HCT116 (cell line): Measurements from ENCODE around the gene TLE5.

Experiments used
- CEBPB ChIP-seq: IDR thresholded peaks from 2 replicates; pipeline ENCODE4 v1.6.1; 2012; ENCODE audit warnings: low read depth
- EGR1 ChIP-seq: IDR thresholded peaks from 2 replicates; pipeline ENCODE4 v1.6.1; 2012; ENCODE audit warnings: low read depth
- EZH2 ChIP-seq: fragments of 200-600 bp; sonication (generic); IDR thresholded peaks from 2 replicates; pipeline ENCODE4 v1.6.1; 2017; ENCODE audit warnings: antibody characterized with exemption, mixed run types
- JUND ChIP-seq: IDR thresholded peaks from 2 replicates; pipeline ENCODE4 v1.6.1; 2012
- POLR2A ChIP-seq: IDR thresholded peaks from 2 replicates; pipeline ENCODE4 v1.7.0; 2011; ENCODE audit warnings: borderline replicate concordance; ENCODE audit not compliant: insufficient read depth, insufficient read length; ENCODE audit errors: extremely low read depth
- POLR2AphosphoS5 ChIP-seq: IDR thresholded peaks from 2 replicates; pipeline ENCODE4 v1.6.1; 2011; ENCODE audit warnings: mild to moderate bottlenecking, low read depth, low read length, moderate library complexity
- SIN3A ChIP-seq: IDR thresholded peaks from 2 replicates; pipeline ENCODE4 v1.6.1; 2012; ENCODE audit warnings: low read depth
- SP1 ChIP-seq: IDR thresholded peaks from 2 replicates; pipeline ENCODE4 v1.6.1; 2012; ENCODE audit warnings: low read depth
- TF ChIP-seq, protein P1 (sequence below), 3 experiments: fragments of 200-600 bp in 1 of 3; sonication (generic) in 1 of 3; IDR thresholded peaks in 2 of 3; conservative IDR thresholded peaks in 1 of 3; 2 replicates each; pipeline ENCODE4 v1.5.1; 2012 to 2017; ENCODE audit warnings: low read depth in 2 of 3, low read length in 2 of 3, antibody characterized with exemption in 1 of 3, borderline replicate concordance in 1 of 3, control low read depth in 1 of 3, mild to moderate bottlenecking in 1 of 3, mixed read lengths in 1 of 3, mixed run types in 1 of 3, moderate library complexity in 1 of 3; ENCODE audit not compliant: insufficient read depth in 1 of 3
- TF ChIP-seq, protein P2 (sequence below): IDR thresholded peaks from 2 replicates; pipeline ENCODE4 v1.6.1; 2012
- TF ChIP-seq, protein P3 (sequence below): IDR thresholded peaks from 2 replicates; pipeline ENCODE4 v1.6.1; 2011; ENCODE audit warnings: mild to moderate bottlenecking, low read length, moderate library complexity; ENCODE audit not compliant: insufficient replicate concordance; ENCODE audit errors: extremely low read depth

DNA sequence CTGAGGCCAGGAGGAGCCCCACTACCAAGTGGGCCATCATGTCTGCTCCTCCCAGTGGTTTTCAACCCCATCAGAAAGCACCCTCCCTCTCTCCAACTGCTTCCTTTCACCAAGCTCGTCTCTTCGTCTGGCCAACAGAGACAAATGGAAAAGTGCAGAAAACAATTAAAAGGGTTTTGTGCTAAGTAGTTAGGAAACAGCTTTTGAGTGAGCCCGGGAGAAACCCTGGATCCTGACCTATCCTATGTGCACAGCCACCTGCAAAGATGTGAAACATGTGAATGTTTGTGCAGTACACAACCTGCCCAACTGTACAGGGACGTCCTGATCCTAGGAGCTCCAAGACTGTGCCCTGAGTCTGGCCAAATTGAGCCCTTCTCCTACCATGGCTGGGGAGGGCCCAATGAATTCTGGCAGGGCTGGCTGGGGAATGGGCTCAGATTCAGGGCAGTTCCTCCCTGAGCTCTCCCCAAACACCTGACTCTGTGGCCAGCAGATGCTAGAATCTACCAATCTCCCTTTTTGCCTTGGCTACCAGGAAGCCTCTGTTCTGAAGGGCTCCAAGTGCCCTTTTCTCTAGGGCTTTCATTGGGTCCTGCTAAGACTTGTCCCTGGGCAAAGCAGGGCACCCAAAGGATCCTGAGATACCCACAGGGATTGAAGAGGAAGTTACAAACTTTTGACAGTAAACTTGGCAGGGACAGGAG is 7.9 kb downstream of the TLE5 start:
- TF ChIP-seq, protein P1, sequence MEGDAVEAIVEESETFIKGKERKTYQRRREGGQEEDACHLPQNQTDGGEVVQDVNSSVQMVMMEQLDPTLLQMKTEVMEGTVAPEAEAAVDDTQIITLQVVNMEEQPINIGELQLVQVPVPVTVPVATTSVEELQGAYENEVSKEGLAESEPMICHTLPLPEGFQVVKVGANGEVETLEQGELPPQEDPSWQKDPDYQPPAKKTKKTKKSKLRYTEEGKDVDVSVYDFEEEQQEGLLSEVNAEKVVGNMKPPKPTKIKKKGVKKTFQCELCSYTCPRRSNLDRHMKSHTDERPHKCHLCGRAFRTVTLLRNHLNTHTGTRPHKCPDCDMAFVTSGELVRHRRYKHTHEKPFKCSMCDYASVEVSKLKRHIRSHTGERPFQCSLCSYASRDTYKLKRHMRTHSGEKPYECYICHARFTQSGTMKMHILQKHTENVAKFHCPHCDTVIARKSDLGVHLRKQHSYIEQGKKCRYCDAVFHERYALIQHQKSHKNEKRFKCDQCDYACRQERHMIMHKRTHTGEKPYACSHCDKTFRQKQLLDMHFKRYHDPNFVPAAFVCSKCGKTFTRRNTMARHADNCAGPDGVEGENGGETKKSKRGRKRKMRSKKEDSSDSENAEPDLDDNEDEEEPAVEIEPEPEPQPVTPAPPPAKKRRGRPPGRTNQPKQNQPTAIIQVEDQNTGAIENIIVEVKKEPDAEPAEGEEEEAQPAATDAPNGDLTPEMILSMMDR (IDR thresholded peaks at IDR 0.05 in 2 of 3, conservative IDR thresholded peaks at IDR 0.05 in 1 of 3; ENCODE audit: borderline replicate concordance in 1 of 3, insufficient read depth in 1 of 3, low read depth in 2 of 3, low read length in 2 of 3) = no peak
- TF ChIP-seq SIN3A (no peak), POLR2AphosphoS5 (no peak), SP1 (no peak), EZH2 (no peak), CEBPB (no peak), POLR2A (no peak), JUND (no peak), EGR1 (no peak)
- TF ChIP-seq, protein P2, sequence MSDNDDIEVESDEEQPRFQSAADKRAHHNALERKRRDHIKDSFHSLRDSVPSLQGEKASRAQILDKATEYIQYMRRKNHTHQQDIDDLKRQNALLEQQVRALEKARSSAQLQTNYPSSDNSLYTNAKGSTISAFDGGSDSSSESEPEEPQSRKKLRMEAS = no peak
- TF ChIP-seq, protein P3, sequence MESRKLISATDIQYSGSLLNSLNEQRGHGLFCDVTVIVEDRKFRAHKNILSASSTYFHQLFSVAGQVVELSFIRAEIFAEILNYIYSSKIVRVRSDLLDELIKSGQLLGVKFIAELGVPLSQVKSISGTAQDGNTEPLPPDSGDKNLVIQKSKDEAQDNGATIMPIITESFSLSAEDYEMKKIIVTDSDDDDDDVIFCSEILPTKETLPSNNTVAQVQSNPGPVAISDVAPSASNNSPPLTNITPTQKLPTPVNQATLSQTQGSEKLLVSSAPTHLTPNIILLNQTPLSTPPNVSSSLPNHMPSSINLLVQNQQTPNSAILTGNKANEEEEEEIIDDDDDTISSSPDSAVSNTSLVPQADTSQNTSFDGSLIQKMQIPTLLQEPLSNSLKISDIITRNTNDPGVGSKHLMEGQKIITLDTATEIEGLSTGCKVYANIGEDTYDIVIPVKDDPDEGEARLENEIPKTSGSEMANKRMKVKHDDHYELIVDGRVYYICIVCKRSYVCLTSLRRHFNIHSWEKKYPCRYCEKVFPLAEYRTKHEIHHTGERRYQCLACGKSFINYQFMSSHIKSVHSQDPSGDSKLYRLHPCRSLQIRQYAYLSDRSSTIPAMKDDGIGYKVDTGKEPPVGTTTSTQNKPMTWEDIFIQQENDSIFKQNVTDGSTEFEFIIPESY = no peak
